KOPT-K1 (cell line): Measurements from ENCODE around the gene PTPN21.

Experiments used
- H3K27ac ChIP-seq: fragments of 200-600 bp; sonication (generic); 2 replicates; pipeline ENCODE4 v1.5.1; 2016; ENCODE audit warnings: antibody characterized with exemption, mild to moderate bottlenecking, low read depth, low read length; ENCODE audit not compliant: poor library complexity, severe bottlenecking
- H3K36me3 ChIP-seq: fragments of 200-600 bp; sonication (generic); 2 replicates; pipeline ENCODE4 v1.5.1; 2017; ENCODE audit warnings: antibody characterized with exemption, mild to moderate bottlenecking, low read length, moderate library complexity; ENCODE audit not compliant: insufficient read depth
- H3K9me3 ChIP-seq: fragments of 200-600 bp; sonication (generic); 2 replicates; pipeline ENCODE4 v1.5.1; 2017; ENCODE audit warnings: antibody characterized with exemption, low read length, mild to moderate bottlenecking; ENCODE audit not compliant: insufficient read depth, poor library complexity, severe bottlenecking

Gene PTPN21

DNA sequence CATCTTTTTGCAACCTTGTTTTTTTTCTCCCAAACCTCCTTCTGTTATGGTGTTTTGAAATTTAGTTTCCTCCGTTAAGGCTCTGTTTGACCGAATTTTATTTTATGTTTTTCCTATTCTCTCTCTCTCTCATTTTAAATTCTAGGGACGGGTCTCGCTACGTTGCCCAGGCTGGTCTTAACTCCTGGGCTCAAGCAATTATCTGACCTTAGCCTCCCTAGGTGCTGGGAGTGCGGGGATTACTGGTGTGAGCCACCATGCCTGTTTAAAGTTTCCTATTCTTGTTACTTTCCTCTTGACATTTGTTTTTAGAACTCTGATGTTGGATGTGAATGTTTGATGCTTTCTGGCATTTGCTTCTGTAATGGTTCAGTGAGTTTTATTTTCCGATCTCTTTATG, 9.0 kb upstream of the PTPN21 start:
- H3K9me3 ChIP-seq, result no peaks in the 10 kb centered on the region
- H3K27ac ChIP-seq, result peak overlapping the region; percentile 81
- peaks cover 22% of the 10 kb centered on the region for H3K36me3 ChIP-seq

- Histone ChIP-seq H3K36me3 (peaks cover 14% of the 10 kb centered on the region), H3K9me3 (no peaks in the 10 kb centered on the region), H3K27ac (peak within 1 kb of the TSS; percentile 81)
Measured at GRCh38 chr14:88562831-88563686, 8.3 kb upstream of the PTPN21 start, which contains the start of gene ZC3H14. ZC3H14 (plus strand) TSS chr14:88563037; CDS start chr14:88563134, 97 bp downstream.

DNA sequence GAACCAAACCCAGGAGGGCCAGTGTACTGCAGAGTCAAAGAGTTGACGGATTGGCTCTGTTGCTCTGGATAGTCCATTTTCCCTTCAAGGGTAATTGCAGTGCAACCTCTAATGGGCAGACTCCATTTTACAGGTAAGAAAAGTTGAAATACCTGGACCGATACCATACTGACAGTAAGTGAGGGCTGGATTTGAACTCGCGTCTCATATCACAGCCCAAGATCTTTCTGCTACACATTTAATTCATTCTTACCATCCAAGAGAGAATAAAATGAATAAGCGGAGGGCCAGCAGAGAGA, 7.7 kb upstream of the PTPN21 start:
- Histone ChIP-seq H3K36me3 (peaks cover 8% of the 10 kb centered on the region), H3K9me3 (no peaks in the 10 kb centered on the region), H3K27ac (peak overlapping the region; percentile 81)

GRCh38 chr14:88559852-88560251, 5.0 kb upstream of the PTPN21 start:
- H3K36me3 ChIP-seq, result no peaks in the 10 kb centered on the region
- H3K9me3 ChIP-seq, result no peaks in the 10 kb centered on the region
- no peak overlapping the region for H3K27ac ChIP-seq

GRCh38 chr14:88556581-88556980, 1.8 kb upstream of the PTPN21 start:
- H3K9me3 ChIP-seq, result peaks cover 6% of the 10 kb centered on the region
- H3K27ac ChIP-seq, result no peak overlapping the region
- H3K36me3 ChIP-seq, result no peaks in the 10 kb centered on the region

DNA sequence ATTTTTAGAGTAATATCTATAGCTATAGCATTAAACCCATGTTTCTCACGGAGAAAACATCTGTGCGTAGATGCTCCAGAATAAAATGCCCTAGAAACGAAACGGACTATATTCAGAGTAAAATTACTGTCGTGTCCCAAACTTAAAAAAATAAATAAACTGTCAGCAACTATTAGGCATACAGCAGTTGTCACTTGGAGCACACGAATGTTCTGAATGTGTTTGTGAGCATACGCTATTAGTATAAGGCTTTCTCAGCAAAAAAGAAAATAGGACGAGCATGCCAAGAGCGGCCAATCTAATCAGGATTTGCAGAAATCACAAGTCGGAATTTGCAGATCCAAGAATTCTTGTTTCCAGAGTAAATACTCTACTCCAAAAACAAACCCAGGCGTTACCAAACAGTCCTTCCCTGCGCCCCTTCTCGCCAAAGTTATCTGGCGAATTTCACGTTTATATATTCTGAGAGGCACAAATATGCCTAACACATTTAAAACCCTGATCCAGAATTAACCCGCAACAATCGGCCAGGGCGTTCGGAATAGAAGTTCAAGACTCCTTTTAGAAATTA, 836 bp downstream of the PTPN21 start:
- H3K27ac ChIP-seq, result no peak overlapping the region
- H3K36me3 ChIP-seq, result no peaks in the 10 kb centered on the region

GRCh38 chr14:88552876-88553275, 1.9 kb downstream of the PTPN21 start:
- Histone ChIP-seq H3K27ac (no peak overlapping the region), H3K9me3 (peaks cover 6% of the 10 kb centered on the region)

More for the DNA sequence above, 836 bp downstream of the PTPN21 start:
- peaks cover 6% of the 10 kb centered on the region for H3K9me3 ChIP-seq

GRCh38 chr14:88551980-88552431, 2.8 kb downstream of the PTPN21 start:
- Histone ChIP-seq H3K36me3 (no peaks in the 10 kb centered on the region), H3K9me3 (peaks cover 6% of the 10 kb centered on the region), H3K27ac (no peak overlapping the region)

More at GRCh38 chr14:88552876-88553275, 1.9 kb downstream of the PTPN21 start:
- no peaks in the 10 kb centered on the region for H3K36me3 ChIP-seq

GRCh38 chr14:88551094-88551870, 3.5 kb downstream of the PTPN21 start:
- Histone ChIP-seq H3K36me3 (no peaks in the 10 kb centered on the region), H3K9me3 (peaks cover 6% of the 10 kb centered on the region), H3K27ac (no peak overlapping the region)

GRCh38 chr14:88550078-88550477, 4.7 kb downstream of the PTPN21 start:
- H3K36me3 ChIP-seq, result no peaks in the 10 kb centered on the region
- H3K27ac ChIP-seq, result no peak overlapping the region
- peaks cover 6% of the 10 kb centered on the region for H3K9me3 ChIP-seq

DNA sequence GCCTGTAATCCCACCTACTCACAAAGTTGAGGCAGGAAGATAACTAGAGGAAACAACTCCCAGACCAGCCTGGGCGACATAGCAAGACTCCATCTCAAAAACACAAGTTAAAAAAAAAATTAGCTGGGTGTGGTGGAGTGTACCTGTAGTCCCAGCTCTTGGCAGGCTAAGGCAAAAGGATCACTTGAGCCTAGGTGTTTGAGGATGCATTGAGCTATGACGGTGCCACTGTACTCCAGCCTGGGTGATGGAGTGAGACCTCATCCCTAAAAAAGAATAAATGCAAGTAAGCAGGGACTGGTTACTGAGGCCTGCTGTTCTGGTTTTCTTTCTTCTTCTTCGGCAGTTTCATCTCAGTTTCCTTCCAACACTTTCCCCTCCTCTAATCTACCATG, 7.4 kb downstream of the PTPN21 start:
- Histone ChIP-seq H3K36me3 (no peaks in the 10 kb centered on the region), H3K9me3 (peaks cover 6% of the 10 kb centered on the region), H3K27ac (no peak overlapping the region)

DNA sequence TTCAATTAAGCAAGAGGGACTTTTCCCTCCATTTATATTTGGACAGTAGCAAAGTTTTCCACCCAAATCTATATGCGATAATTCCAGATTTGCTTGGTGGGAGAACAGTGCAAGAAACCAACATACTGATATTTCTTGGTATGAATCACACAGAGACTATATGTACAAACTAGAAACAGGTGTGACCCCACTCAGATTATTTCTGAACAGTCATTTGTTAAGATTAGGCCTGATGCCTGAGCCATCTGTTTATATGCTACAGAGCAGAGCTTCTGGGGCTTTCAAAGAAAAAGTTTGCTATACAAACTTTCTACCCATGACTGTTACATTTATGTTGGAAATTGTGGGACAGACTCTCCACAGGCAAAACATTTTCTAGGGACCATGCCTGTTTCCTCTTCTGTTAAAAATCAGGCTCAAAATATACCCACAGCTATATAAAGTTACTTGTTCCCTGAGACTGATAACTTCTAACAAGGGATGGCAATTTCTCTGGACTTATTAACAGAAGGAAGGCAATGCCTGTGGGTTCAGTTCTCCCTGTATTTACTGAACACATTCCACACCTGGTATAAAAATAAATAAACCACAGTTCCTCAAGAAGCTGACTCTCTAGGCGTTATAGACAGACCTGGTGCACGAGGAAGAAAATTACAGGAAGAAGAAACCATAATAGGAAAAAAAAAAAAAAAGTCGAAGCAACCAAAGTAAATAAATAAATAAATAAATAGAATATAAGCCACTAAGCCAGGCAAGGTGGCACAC, 8.0 kb downstream of the PTPN21 start:
- H3K36me3 ChIP-seq, result no peaks in the 10 kb centered on the region
- no peak overlapping the region for H3K27ac ChIP-seq
- H3K9me3 ChIP-seq, result peaks cover 2% of the 10 kb centered on the region

- Histone ChIP-seq H3K9me3 (no peaks in the 10 kb centered on the region), H3K36me3 (no peaks in the 10 kb centered on the region), H3K27ac (no peak overlapping the region)
Measured at GRCh38 chr14:88545256-88545655, 9.6 kb downstream of the PTPN21 start.

GRCh38 chr14:88542857-88543795, 11.7 kb downstream of the PTPN21 start:
- Histone ChIP-seq H3K36me3 (no peaks in the 10 kb centered on the region), H3K27ac (no peak overlapping the region), H3K9me3 (no peaks in the 10 kb centered on the region)
